GM12878 (cell line): ENCODE data around the gene GABRP. TPM values are rescaled to one million over a fixed set of nuclear protein-coding genes. Genes with fewer than 3 reads are reported as not detected.

Experiments
- ATAC-seq: fragments of 200-7000 bp; cut with Tn5 transposase; 3 replicates; pipeline ENCODE4 v1.9.1; 2020; ENCODE audit warnings: mild to moderate bottlenecking, moderate library complexity
- BruUV-seq: library from RNA; stranded (reverse); fragments of 400-500 nt; replicated peaks from 2 replicates; lab custom pipeline; 2021; lab: Mats Ljungman, UMichigan
- CTCF ChIA-PET: fragments of 300-600 bp; sonication (Branson Sonifier 250); formaldehyde crosslinking; extraction: SDS; loops from one replicate; lab custom pipeline; 2021; ENCODE audit warnings: inconsistent platforms; lab: Yijun Ruan, JAX
- POLR2A ChIA-PET: fragments of 350-600 bp; formaldehyde crosslinking; extraction: SDS; loops from one replicate; lab custom pipeline; 2021; ENCODE audit warnings: inconsistent platforms; lab: Charles Lee
- RAD21 ChIA-PET: fragments of 300-600 bp; sonication (Branson Sonifier 250); formaldehyde crosslinking; loops from one replicate; lab custom pipeline; 2023; ENCODE audit warnings: antibody characterized with exemption; ENCODE audit not compliant: unreplicated experiment; lab: Charles Lee
- SMC1A ChIA-PET: fragments of 300-600 bp; sonication (Branson Sonifier 250); formaldehyde crosslinking; loops from one replicate; lab custom pipeline; 2023; ENCODE audit not compliant: unreplicated experiment, uncharacterized antibody; lab: Charles Lee
- DNase-seq: peaks from one replicate; pipeline ENCODE4 v3.0.0-alpha.2; 2011; ENCODE audit warnings: low read depth, low spot score
- FAIRE-seq: peaks from 3 replicates; lab custom pipeline; 2011; peaks lifted over from hg19 to GRCh38; lab: Jason Lieb, UNC
- H2AFZ ChIP-seq: 2 replicates; pipeline ENCODE4 v1.6.0; 2011; ENCODE audit warnings: low read depth, low read length, control low read depth; ENCODE audit not compliant: control insufficient read depth
- H3K27ac ChIP-seq: 2 replicates; pipeline ENCODE4 v1.5.1; 2011; ENCODE audit warnings: control low read depth; ENCODE audit not compliant: control insufficient read depth, insufficient read depth
- H3K27me3 ChIP-seq, 2 experiments: replicated peaks in 1 of 2; 2 replicates each; pipeline versions ENCODE4 v1.6.0 to v1.6.1; 2011; ENCODE audit warnings: low read length in 1 of 2; ENCODE audit not compliant: control insufficient read depth in 2 of 2, insufficient read depth in 2 of 2
- H3K36me3 ChIP-seq, 2 experiments: 2 replicates each; pipeline ENCODE4 v1.5.1; 2011; ENCODE audit warnings: low read length in 1 of 2; ENCODE audit not compliant: control insufficient read depth in 2 of 2, insufficient read depth in 2 of 2
- H3K4me1 ChIP-seq: 2 replicates; pipeline ENCODE4 v1.6.1; 2011; ENCODE audit warnings: mild to moderate bottlenecking, low read length, moderate library complexity, mixed read lengths; ENCODE audit not compliant: control insufficient read depth, insufficient read depth
- H3K4me2 ChIP-seq: 2 replicates; pipeline ENCODE4 v1.6.0; 2011; ENCODE audit warnings: control low read depth; ENCODE audit not compliant: control insufficient read depth, insufficient read depth
- H3K4me3 ChIP-seq: fragments of 200-600 bp; sonication (generic); 2 replicates; pipeline ENCODE4 v1.5.1; 2016
- H3K79me2 ChIP-seq: 2 replicates; pipeline ENCODE4 v1.6.0; 2011; ENCODE audit warnings: low read length; ENCODE audit not compliant: control insufficient read depth, insufficient read depth
- H3K9ac ChIP-seq: 2 replicates; pipeline ENCODE4 v1.8.0; 2011; ENCODE audit warnings: low read length, control low read depth, mixed read lengths; ENCODE audit not compliant: control insufficient read depth, insufficient read depth
- H3K9me3 ChIP-seq: replicated peaks from 3 replicates; pipeline ENCODE4 v1.5.1; 2011; ENCODE audit warnings: mild to moderate bottlenecking, low read length; ENCODE audit not compliant: control insufficient read depth, insufficient read depth
- H4K20me1 ChIP-seq: 2 replicates; pipeline ENCODE4 v1.6.0; 2011; ENCODE audit not compliant: control insufficient read depth, insufficient read depth
- CEBPB ChIP-seq, 2 experiments: fragments of 150-350 bp in 1 of 2; IDR thresholded peaks; 2 replicates each; pipeline ENCODE4 v1.6.1; 2012 to 2014; ENCODE audit warnings: low read depth in 2 of 2, low read length in 2 of 2, borderline replicate concordance in 1 of 2, inconsistent platforms in 1 of 2
- EED ChIP-seq: sonication (generic); IDR thresholded peaks from 2 replicates; pipeline ENCODE4 v1.6.1; 2016; ENCODE audit warnings: antibody characterized with exemption, low read depth
- FOXM1 ChIP-seq: IDR thresholded peaks from 2 replicates; pipeline ENCODE4 v1.6.1; 2012; ENCODE audit warnings: low read depth, mild to moderate bottlenecking, inconsistent platforms, low read length, moderate library complexity
- HCFC1 ChIP-seq: fragments of 150-350 bp; IDR thresholded peaks from 2 replicates; pipeline ENCODE4 v1.6.1; 2014; ENCODE audit warnings: low read length
- IKZF1 ChIP-seq: fragments of 450-650 bp; conservative IDR thresholded peaks from 2 replicates; pipeline ENCODE4 v1.6.1; 2017; ENCODE audit warnings: antibody characterized with exemption, mild to moderate bottlenecking
- KLF5 ChIP-seq: fragments of 450-650 bp; IDR thresholded peaks from 2 replicates; pipeline ENCODE4 v1.6.1; 2014; ENCODE audit warnings: mild to moderate bottlenecking; ENCODE audit not compliant: partially characterized antibody
- MTA3 ChIP-seq: IDR thresholded peaks from 2 replicates; pipeline ENCODE4 v1.6.1; 2012; ENCODE audit warnings: low read length, inconsistent platforms, borderline replicate concordance
- MXI1 ChIP-seq: fragments of 150-350 bp; IDR thresholded peaks from 2 replicates; pipeline ENCODE4 v1.6.1; 2011; ENCODE audit warnings: low read depth, mild to moderate bottlenecking, inconsistent platforms, low read length, improper control_type of control experiment
- NFIC ChIP-seq: IDR thresholded peaks from 2 replicates; pipeline ENCODE4 v1.6.1; 2012; ENCODE audit warnings: low read depth, mild to moderate bottlenecking, inconsistent platforms, low read length, moderate library complexity
- SMC3 ChIP-seq: IDR thresholded peaks from 2 replicates; pipeline ENCODE4 v1.6.1; 2011; ENCODE audit warnings: low read length, improper control_type of control experiment, borderline replicate concordance
- SP1 ChIP-seq: IDR thresholded peaks from one replicate; pipeline ENCODE4 v1.6.1; 2011; ENCODE audit warnings: low read depth, low read length
- WGBS: methylation state at CpG from one replicate; pipeline ENCODE4 v1.1.6; 2016; ENCODE audit warnings: low lambda C conversion rate; ENCODE audit not compliant: insufficient replicate concordance, insufficient coverage; ENCODE audit errors: missing lambda C conversion rate; 5-methylcytosine and 5-hydroxymethylcytosine counted together
- in situ Hi-C: fragments of 300-500 bp; cut with MboI; formaldehyde crosslinking; loops from 9 replicates; pipeline ENCODE4 v1.14.3; 2018; ENCODE audit warnings: mixed read lengths
- intact Hi-C: fragments of 100-400 bp; cut with micrococcal nuclease; formaldehyde crosslinking; loops from one replicate; pipeline ENCODE4 v1.14.2; 2022; ENCODE audit not compliant: unreplicated experiment
- polyA plus RNA-seq, 11 experiments: library from polyadenylated mRNA; depleted of rRNA in 4 of 11; unstranded in 6 of 11; stranded (reverse) in 5 of 11; fragments of >200 nt; fragmentation: Nextera tagmentation in 4 of 11; fragmentation: Illumina TruSeq in 1 of 11; extraction: Ambion mirVana in 4 of 11; extraction: Trizol in 1 of 11; gene quantifications; 1 replicate in 1 of 11; 2 replicates in 10 of 11; pipeline versions ENCODE4 v1.2.1 to v1.2.3, GENCODE V29; 2011 to 2016; ENCODE audit warnings: inconsistent platforms in 2 of 11, missing spikeins in 2 of 11, low read depth in 1 of 11
- total RNA-seq, 4 experiments: library from RNA; depleted of rRNA in 3 of 4; stranded (reverse); fragments of >200 nt in 3 of 4; fragmentation: Illumina TruSeq in 1 of 4; extraction: Trizol in 1 of 4; gene quantifications; 2 replicates each; pipeline versions ENCODE4 v1.2.1 to v1.2.3, GENCODE V29; 2013 to 2021
- TF ChIP-seq, protein P1 (sequence below): IDR thresholded peaks from 2 replicates; pipeline ENCODE4 v1.6.1; 2012; ENCODE audit warnings: mild to moderate bottlenecking, low read depth, low read length
- TF ChIP-seq, protein P2 (sequence below): fragments of 450-650 bp; formaldehyde crosslinking; IDR thresholded peaks from 2 replicates; pipeline ENCODE4 v1.4.0; 2020; ENCODE audit warnings: mild to moderate bottlenecking, moderate library complexity
- TF ChIP-seq, protein P3 (sequence below): IDR thresholded peaks from 2 replicates; pipeline ENCODE4 v1.6.1; 2011; ENCODE audit warnings: low read depth, mild to moderate bottlenecking, low read length, moderate library complexity, borderline replicate concordance; ENCODE audit errors: extremely low read depth

The GABRP gene
- total and polyA plus RNA-seq, 10 of the 15 experiments (the other 5 are each of a cell fraction or from before 2014, with no cell fraction given) = 0.04 TPM; not detected in 9

DNA sequence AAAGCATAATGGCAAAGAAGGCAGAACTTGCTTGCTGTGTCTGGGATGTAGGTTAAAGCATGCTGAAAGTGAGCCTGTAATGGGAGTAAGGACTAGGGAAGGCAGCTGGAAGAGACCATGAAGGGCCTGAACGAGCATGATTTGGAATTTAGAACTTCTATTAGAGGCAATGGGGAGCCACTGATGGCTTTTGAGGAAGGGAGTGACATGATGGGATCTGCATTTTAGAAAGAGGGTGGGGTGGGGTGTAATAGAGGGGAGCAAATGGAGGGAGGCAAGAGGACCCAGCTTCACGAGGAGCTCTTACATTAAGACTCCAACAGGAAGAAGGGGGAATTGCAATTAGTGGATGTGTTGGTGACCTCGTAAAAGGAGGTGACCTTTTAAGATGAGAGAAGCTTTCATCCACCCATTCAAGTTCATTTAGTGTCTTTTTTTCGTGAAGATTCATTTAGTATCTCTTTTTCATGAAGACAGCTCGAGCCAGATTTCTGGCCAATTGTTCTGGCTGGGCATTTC, 13.6 kb upstream of the GABRP start (continued):
- TF ChIP-seq, protein P1, sequence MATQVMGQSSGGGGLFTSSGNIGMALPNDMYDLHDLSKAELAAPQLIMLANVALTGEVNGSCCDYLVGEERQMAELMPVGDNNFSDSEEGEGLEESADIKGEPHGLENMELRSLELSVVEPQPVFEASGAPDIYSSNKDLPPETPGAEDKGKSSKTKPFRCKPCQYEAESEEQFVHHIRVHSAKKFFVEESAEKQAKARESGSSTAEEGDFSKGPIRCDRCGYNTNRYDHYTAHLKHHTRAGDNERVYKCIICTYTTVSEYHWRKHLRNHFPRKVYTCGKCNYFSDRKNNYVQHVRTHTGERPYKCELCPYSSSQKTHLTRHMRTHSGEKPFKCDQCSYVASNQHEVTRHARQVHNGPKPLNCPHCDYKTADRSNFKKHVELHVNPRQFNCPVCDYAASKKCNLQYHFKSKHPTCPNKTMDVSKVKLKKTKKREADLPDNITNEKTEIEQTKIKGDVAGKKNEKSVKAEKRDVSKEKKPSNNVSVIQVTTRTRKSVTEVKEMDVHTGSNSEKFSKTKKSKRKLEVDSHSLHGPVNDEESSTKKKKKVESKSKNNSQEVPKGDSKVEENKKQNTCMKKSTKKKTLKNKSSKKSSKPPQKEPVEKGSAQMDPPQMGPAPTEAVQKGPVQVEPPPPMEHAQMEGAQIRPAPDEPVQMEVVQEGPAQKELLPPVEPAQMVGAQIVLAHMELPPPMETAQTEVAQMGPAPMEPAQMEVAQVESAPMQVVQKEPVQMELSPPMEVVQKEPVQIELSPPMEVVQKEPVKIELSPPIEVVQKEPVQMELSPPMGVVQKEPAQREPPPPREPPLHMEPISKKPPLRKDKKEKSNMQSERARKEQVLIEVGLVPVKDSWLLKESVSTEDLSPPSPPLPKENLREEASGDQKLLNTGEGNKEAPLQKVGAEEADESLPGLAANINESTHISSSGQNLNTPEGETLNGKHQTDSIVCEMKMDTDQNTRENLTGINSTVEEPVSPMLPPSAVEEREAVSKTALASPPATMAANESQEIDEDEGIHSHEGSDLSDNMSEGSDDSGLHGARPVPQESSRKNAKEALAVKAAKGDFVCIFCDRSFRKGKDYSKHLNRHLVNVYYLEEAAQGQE = no peak
- no peak for TF ChIP-seq FOXM1
- no peak for TF ChIP-seq MTA3

DNA sequence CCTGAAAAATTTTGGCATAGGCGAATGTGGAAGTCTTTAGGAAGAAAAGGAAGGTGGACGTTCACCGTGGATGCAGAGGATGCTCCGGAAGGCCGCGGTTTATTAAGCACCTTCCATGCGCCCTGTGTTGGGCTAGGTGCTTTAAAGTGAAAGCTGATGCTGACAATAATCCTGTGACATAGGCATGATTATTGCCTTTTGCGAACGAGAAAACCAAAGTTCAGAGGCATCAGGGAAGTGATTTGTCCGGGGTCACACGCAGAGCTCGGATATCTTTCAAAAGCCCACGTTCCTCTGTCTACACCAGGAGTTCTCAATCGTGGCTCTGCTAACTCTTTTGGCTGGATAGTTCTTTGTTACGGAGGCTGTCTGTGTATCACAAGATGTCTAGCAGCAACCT, 12.0 kb upstream of the GABRP start:
- Histone ChIP-seq H3K79me2 (no peaks in the 10 kb centered on the region), H2AFZ (no peak overlapping the region), H3K36me3 (no peaks in the 10 kb centered on the region), H3K4me3 (no peak overlapping the region), H3K27ac (no peak overlapping the region), H4K20me1 (no peaks in the 10 kb centered on the region), H3K4me2 (no peak overlapping the region), H3K27me3 (no peaks in the 10 kb centered on the region), H3K9ac (no peak overlapping the region), H3K9me3 (no peaks in the 10 kb centered on the region), H3K4me1 (peaks cover 8% of the 10 kb centered on the region)
- ChIA-PET RAD21 (no interaction called here), CTCF (no interaction called here), POLR2A (no interaction called here), SMC1A (no interaction called here)
- in situ Hi-C loops (no loop called here), intact Hi-C loops (no loop called here)
- no peak for FAIRE-seq
- ATAC-seq = no peak
- 47% methylated on average over 15 of the region's 15 CpGs for WGBS
- BruUV-seq = no TSS peak
- no peak for DNase-seq
- TF ChIP-seq, protein P2, sequence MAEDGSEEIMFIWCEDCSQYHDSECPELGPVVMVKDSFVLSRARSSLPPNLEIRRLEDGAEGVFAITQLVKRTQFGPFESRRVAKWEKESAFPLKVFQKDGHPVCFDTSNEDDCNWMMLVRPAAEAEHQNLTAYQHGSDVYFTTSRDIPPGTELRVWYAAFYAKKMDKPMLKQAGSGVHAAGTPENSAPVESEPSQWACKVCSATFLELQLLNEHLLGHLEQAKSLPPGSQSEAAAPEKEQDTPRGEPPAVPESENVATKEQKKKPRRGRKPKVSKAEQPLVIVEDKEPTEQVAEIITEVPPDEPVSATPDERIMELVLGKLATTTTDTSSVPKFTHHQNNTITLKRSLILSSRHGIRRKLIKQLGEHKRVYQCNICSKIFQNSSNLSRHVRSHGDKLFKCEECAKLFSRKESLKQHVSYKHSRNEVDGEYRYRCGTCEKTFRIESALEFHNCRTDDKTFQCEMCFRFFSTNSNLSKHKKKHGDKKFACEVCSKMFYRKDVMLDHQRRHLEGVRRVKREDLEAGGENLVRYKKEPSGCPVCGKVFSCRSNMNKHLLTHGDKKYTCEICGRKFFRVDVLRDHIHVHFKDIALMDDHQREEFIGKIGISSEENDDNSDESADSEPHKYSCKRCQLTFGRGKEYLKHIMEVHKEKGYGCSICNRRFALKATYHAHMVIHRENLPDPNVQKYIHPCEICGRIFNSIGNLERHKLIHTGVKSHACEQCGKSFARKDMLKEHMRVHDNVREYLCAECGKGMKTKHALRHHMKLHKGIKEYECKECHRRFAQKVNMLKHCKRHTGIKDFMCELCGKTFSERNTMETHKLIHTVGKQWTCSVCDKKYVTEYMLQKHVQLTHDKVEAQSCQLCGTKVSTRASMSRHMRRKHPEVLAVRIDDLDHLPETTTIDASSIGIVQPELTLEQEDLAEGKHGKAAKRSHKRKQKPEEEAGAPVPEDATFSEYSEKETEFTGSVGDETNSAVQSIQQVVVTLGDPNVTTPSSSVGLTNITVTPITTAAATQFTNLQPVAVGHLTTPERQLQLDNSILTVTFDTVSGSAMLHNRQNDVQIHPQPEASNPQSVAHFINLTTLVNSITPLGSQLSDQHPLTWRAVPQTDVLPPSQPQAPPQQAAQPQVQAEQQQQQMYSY (CRISPR knock-in tag) = no peak
- TF ChIP-seq SP1 (no peak), NFIC (no peak), HCFC1 (no peak), MXI1 (no peak), EED (no peak), KLF5 (no peak), IKZF1 (no peak), CEBPB (IDR thresholded peaks at IDR 0.05; ENCODE audit: borderline replicate concordance in 1 of 2, low read depth in 2 of 2, low read length in 2 of 2) (no peak), SMC3 (no peak)
- TF ChIP-seq, protein P3, sequence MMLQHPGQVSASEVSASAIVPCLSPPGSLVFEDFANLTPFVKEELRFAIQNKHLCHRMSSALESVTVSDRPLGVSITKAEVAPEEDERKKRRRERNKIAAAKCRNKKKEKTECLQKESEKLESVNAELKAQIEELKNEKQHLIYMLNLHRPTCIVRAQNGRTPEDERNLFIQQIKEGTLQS = no peak
